Caki2 (cell line): Measurements from ENCODE around the gene ADAMTS17. TPM values are rescaled to one million over a fixed set of nuclear protein-coding genes. Genes with fewer than 3 reads are reported as not detected.
A peak's percentile ranks its signal among the peaks of the same experiment; 100 is the strongest.

Experiments
- DNase-seq: peaks from one replicate; pipeline ENCODE4 v3.0.0-alpha.2; 2015; ENCODE audit warnings: low read depth
- in situ Hi-C: cut with HindIII; loops from 2 replicates; pipeline ENCODE4 v1.10.0; 2016; ENCODE audit warnings: low sequenced_read_pairs, low pct_unique_long_range_greater_than_20kb, mixed read lengths
- total RNA-seq: library from RNA; depleted of rRNA; stranded (reverse); fragments of >200 nt; shearing (Covaris generic); gene quantifications from 2 replicates; pipeline ENCODE4 v1.2.3, GENCODE V29; 2014; ENCODE audit warnings: low replicate concordance

The ADAMTS17 gene
- total RNA-seq, 1 experiment from 2014 or later: not detected

- DNase-seq: no peak
- in situ Hi-C loops: no loop called here
These were observed 298.1 kb downstream of the ADAMTS17 start for GRCh38 chr15:100043692-100044091.

- peak; percentile 7 for DNase-seq
- in situ Hi-C loops: no loop called here
These were observed 298.6 kb downstream of the ADAMTS17 start for GRCh38 chr15:100043068-100043641.

GRCh38 chr15:100042558-100042957 lies 299.2 kb downstream of the ADAMTS17 start:
- DNase-seq: no peak
- in situ Hi-C loops: no loop called here

- in situ Hi-C loops: no loop called here
- no peak for DNase-seq
These were observed 300.5 kb downstream of the ADAMTS17 start for GRCh38 chr15:100041127-100041828.

GRCh38 chr15:100039994-100040393 lies 301.8 kb downstream of the ADAMTS17 start:
- in situ Hi-C loops: no loop called here
- no peak for DNase-seq

- no peak for DNase-seq
- in situ Hi-C loops: no loop called here
These were observed 303.0 kb downstream of the ADAMTS17 start for GRCh38 chr15:100038736-100039135.

GRCh38 chr15:100037901-100038300 lies 303.9 kb downstream of the ADAMTS17 start:
- in situ Hi-C loops: no loop called here
- no peak for DNase-seq

GRCh38 chr15:100036015-100036414 lies 305.8 kb downstream of the ADAMTS17 start:
- in situ Hi-C loops: no loop called here
- no peak for DNase-seq

GRCh38 chr15:100034191-100034590 lies 307.6 kb downstream of the ADAMTS17 start:
- in situ Hi-C loops: no loop called here
- no peak for DNase-seq

GRCh38 chr15:100033140-100033857 lies 308.5 kb downstream of the ADAMTS17 start:
- no peak for DNase-seq
- in situ Hi-C loops: no loop called here

GRCh38 chr15:100032358-100033085 lies 309.3 kb downstream of the ADAMTS17 start:
- DNase-seq: no peak
- in situ Hi-C loops: no loop called here

- in situ Hi-C loops: no loop called here
- no peak for DNase-seq
These were observed 310.0 kb downstream of the ADAMTS17 start for GRCh38 chr15:100031665-100032357.

- in situ Hi-C loops: no loop called here
- no peak for DNase-seq
These were observed 311.1 kb downstream of the ADAMTS17 start for GRCh38 chr15:100030586-100031229.

GRCh38 chr15:100029868-100030479 lies 311.8 kb downstream of the ADAMTS17 start:
- in situ Hi-C loops: no loop called here
- no peak for DNase-seq

- in situ Hi-C loops: no loop called here
- DNase-seq: no peak
These were observed 312.7 kb downstream of the ADAMTS17 start for GRCh38 chr15:100029045-100029444.

GRCh38 chr15:100026041-100026440 lies 315.7 kb downstream of the ADAMTS17 start:
- in situ Hi-C loops: no loop called here
- DNase-seq: no peak

- in situ Hi-C loops: no loop called here
These were observed 319.0 kb downstream of the ADAMTS17 start for GRCh38 chr15:100022806-100023205.

More at GRCh38 chr15:100022806-100023205, 319.0 kb downstream of the ADAMTS17 start:
- DNase-seq: no peak
